ENCODE measurements around the gene MESP1.

MESP1 gene

GRCh38 chr15:89781891-89782618 lies 31.0 kb upstream of the MESP1 start:
- TF ChIP-seq EZH2phosphoT487 (IDR thresholded peaks at IDR 0.05; ENCODE audit: borderline replicate concordance) (no peak), CTCF (conservative IDR thresholded peaks at IDR 0.05; ENCODE audit: low read length) (no peak)
- Histone ChIP-seq H3K36me3 (ENCODE audit: insufficient read depth, low read length) (no peaks in the 10 kb centered on the region), H2AFZ (ENCODE audit: low read length) (no peak overlapping the region), H3K4me3 (ENCODE audit: low read length, poor library complexity, severe bottlenecking) (no peak overlapping the region), H3F3A (ENCODE audit: low read depth) (no peaks in the 10 kb centered on the region), H4K20me1 (ENCODE audit: insufficient read depth, low read length, poor library complexity, severe bottlenecking) (no peaks in the 10 kb centered on the region), H3K4me2 (ENCODE audit: low read depth, low read length, poor library complexity, severe bottlenecking) (no peak overlapping the region), H3K9ac (ENCODE audit: low read depth, low read length, poor library complexity, severe bottlenecking) (no peak overlapping the region), H3K9me3 (ENCODE audit: insufficient read depth, low read depth, low read length) (no peaks in the 10 kb centered on the region), H3K27me3 (ENCODE audit: insufficient read depth, low read length, poor library complexity, severe bottlenecking) (no peaks in the 10 kb centered on the region), H3K9me2 (replicated peaks; ENCODE audit: low read depth, low read length) (no peaks in the 10 kb centered on the region), H3K4me1 (ENCODE audit: insufficient read depth, low read length, poor library complexity, severe bottlenecking) (peaks cover 4% of the 10 kb centered on the region), H3K79me2 (ENCODE audit: insufficient read depth, low read length) (no peaks in the 10 kb centered on the region)

- Histone ChIP-seq H3K36me3 (ENCODE audit: insufficient read depth, low read length) (no peaks in the 10 kb centered on the region), H3K27me3 (ENCODE audit: insufficient read depth, low read length, poor library complexity, severe bottlenecking) (no peaks in the 10 kb centered on the region), H3K9ac (ENCODE audit: low read depth, low read length, poor library complexity, severe bottlenecking) (no peak overlapping the region), H3K4me2 (ENCODE audit: low read depth, low read length, poor library complexity, severe bottlenecking) (no peak overlapping the region), H3K9me3 (ENCODE audit: insufficient read depth, low read depth, low read length) (no peaks in the 10 kb centered on the region), H3K4me1 (ENCODE audit: insufficient read depth, low read length, poor library complexity, severe bottlenecking) (peaks cover 4% of the 10 kb centered on the region), H3K4me3 (ENCODE audit: low read length, poor library complexity, severe bottlenecking) (no peak overlapping the region), H3F3A (ENCODE audit: low read depth) (no peaks in the 10 kb centered on the region), H3K79me2 (ENCODE audit: insufficient read depth, low read length) (no peaks in the 10 kb centered on the region), H3K9me2 (replicated peaks; ENCODE audit: low read depth, low read length) (no peaks in the 10 kb centered on the region), H4K20me1 (ENCODE audit: insufficient read depth, low read length, poor library complexity, severe bottlenecking) (no peaks in the 10 kb centered on the region), H2AFZ (ENCODE audit: low read length) (no peak overlapping the region)
- no peak for TF ChIP-seq CTCF (conservative IDR thresholded peaks at IDR 0.05; ENCODE audit: low read length)
- no peak for TF ChIP-seq EZH2phosphoT487 (IDR thresholded peaks at IDR 0.05; ENCODE audit: borderline replicate concordance)
Measured at GRCh38 chr15:89781055-89781454, 30.0 kb upstream of the MESP1 start.

DNA sequence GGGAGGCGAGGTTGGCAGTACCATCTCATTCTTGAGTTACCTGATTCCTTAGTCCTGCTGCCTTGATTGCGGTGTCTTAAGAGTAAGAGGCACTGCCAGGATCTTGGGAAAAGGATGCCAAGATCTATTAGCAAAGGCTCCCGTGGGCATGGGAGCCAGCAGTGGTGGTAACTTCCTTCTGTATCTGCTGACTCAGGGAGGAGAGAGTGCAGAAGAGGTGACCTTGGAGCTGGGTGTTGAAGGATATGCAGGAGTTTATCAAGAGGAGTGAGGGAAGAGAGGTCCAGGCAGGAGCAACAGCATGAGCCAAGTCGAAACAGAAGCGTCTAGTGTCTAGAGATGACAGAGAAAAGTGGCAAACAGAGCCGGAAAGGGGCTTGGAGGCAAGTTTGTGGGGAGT lies 29.6 kb upstream of the MESP1 start:
- H3F3A ChIP-seq (ENCODE audit: low read depth) = no peaks in the 10 kb centered on the region
- no peaks in the 10 kb centered on the region for H4K20me1 ChIP-seq (ENCODE audit: insufficient read depth, low read length, poor library complexity, severe bottlenecking)
- TF ChIP-seq CTCF (conservative IDR thresholded peaks at IDR 0.05; ENCODE audit: low read length) (no peak), EZH2phosphoT487 (IDR thresholded peaks at IDR 0.05; ENCODE audit: borderline replicate concordance) (no peak)
- no peak overlapping the region for H3K4me2 ChIP-seq (ENCODE audit: low read depth, low read length, poor library complexity, severe bottlenecking)
- no peaks in the 10 kb centered on the region for H3K27me3 ChIP-seq (ENCODE audit: insufficient read depth, low read length, poor library complexity, severe bottlenecking)
- H3K4me1 ChIP-seq (ENCODE audit: insufficient read depth, low read length, poor library complexity, severe bottlenecking) = peaks cover 4% of the 10 kb centered on the region
- H3K9ac ChIP-seq (ENCODE audit: low read depth, low read length, poor library complexity, severe bottlenecking) = no peak overlapping the region
- H3K9me3 ChIP-seq (ENCODE audit: insufficient read depth, low read depth, low read length) = no peaks in the 10 kb centered on the region
- H3K36me3 ChIP-seq (ENCODE audit: insufficient read depth, low read length) = no peaks in the 10 kb centered on the region
- no peaks in the 10 kb centered on the region for H3K79me2 ChIP-seq (ENCODE audit: insufficient read depth, low read length)
- H3K9me2 ChIP-seq (replicated peaks; ENCODE audit: low read depth, low read length) = no peaks in the 10 kb centered on the region
- no peak overlapping the region for H3K4me3 ChIP-seq (ENCODE audit: low read length, poor library complexity, severe bottlenecking)
- no peak overlapping the region for H2AFZ ChIP-seq (ENCODE audit: low read length)
